Kidney (tissue), 14 donors: Measurements from ENCODE around the gene ARIH2. TPM values are rescaled to one million over a fixed set of nuclear protein-coding genes. Genes with fewer than 3 reads are reported as not detected.
A peak's percentile ranks its signal among the peaks of the same experiment; 100 is the strongest.
"Not testable (repeated sequence)": the region's sequence is repeated elsewhere in the genome, so short reads cannot be mapped to it uniquely, and the experiment has no call there.

ENCODE experiments used
- DNase-seq, 5 donors: peaks; one replicate each; pipeline ENCODE4 v3.0.0-alpha.2; 2013 to 2020
- FAIRE-seq: peaks from 2 replicates; lab custom pipeline; 2012; peaks lifted over from hg19 to GRCh38; lab: Jason Lieb, UNC
- H3K27ac ChIP-seq, 2 donors: one replicate each; pipeline ENCODE4 v1.7.0; 2013; ENCODE audit warnings: low read depth in 2 of 2, low read length in 2 of 2, inconsistent platforms in 1 of 2
- H3K27me3 ChIP-seq: one replicate; pipeline ENCODE4 v1.7.1; 2013; ENCODE audit warnings: low read length, inconsistent platforms; ENCODE audit not compliant: control insufficient read depth, insufficient read depth
- H3K36me3 ChIP-seq, 3 donors: one replicate each; pipeline versions ENCODE4 v1.7.0 to v1.7.1; 2013; ENCODE audit warnings: low read length in 3 of 3, control low read depth in 1 of 3, inconsistent platforms in 1 of 3; ENCODE audit not compliant: insufficient read depth in 3 of 3, control insufficient read depth in 2 of 3
- H3K4me1 ChIP-seq, 3 donors: one replicate each; pipeline versions ENCODE4 v1.7.0 to v1.7.1; 2013; ENCODE audit warnings: low read length in 3 of 3, inconsistent platforms in 1 of 3, low read depth in 1 of 3; ENCODE audit not compliant: control insufficient read depth in 2 of 3, insufficient read depth in 2 of 3
- H3K4me3 ChIP-seq, 3 donors: one replicate each; pipeline versions ENCODE4 v1.7.0 to v1.8.1; 2013; ENCODE audit warnings: low read length in 3 of 3, control low read depth in 1 of 3, inconsistent platforms in 1 of 3
- H3K9ac ChIP-seq, 3 donors: one replicate each; pipeline versions ENCODE4 v1.7.0 to v1.7.1; 2013; ENCODE audit warnings: low read length in 3 of 3, control low read depth in 1 of 3, inconsistent platforms in 1 of 3
- H3K9me3 ChIP-seq, 3 donors: one replicate each; pipeline versions ENCODE4 v1.7.0 to v1.7.1; 2013; ENCODE audit warnings: low read length in 3 of 3, control low read depth in 1 of 3, inconsistent platforms in 1 of 3; ENCODE audit not compliant: control insufficient read depth in 2 of 3, insufficient read depth in 1 of 3
- intact Hi-C: fragments of 100-400 bp; cut with DNase I; formaldehyde crosslinking; loops from one replicate; pipeline ENCODE4 v1.11.1; 2022
- polyA plus RNA-seq: library from polyadenylated mRNA; stranded (reverse); fragments of 350-450 nt; fragmentation: Illumina TruSeq; extraction: RNeasy Lipid Tissue Mini Kit (QIAGEN cat#74804); gene quantifications from one replicate; pipeline ENCODE4 v1.2.3, GENCODE V29; 2014; ENCODE audit warnings: low read depth, low replicate concordance; ENCODE audit not compliant: insufficient read depth
- total RNA-seq: library from RNA; stranded (reverse); fragmentation: NEBNext Ultra II Directional; extraction: Animal tissue kit (Norgen Biotek cat#: 25700); gene quantifications from one replicate; pipeline ENCODE4 v1.2.1, GENCODE V29; 2021
- TF ChIP-seq, protein P1 (sequence below): IDR thresholded peaks from 3 replicates; pipeline ENCODE4 v1.5.1; 2012; ENCODE audit warnings: mild to moderate bottlenecking, moderate library complexity, borderline replicate concordance; ENCODE audit not compliant: insufficient read depth; ENCODE audit errors: extremely low read depth
- donor health status: control.
- donor health status: control.
- donor health status: control.
- donor health status: control.
- donor health status: control.
- donor health status: DM: yes; HTN: yes; CAD: no.
- donor health status: Normal renal cell carcinoma (clear cell type).

The ARIH2 gene
- total and polyA plus RNA-seq, 2 donors from 2014 or later: 30.4 to 75.7 TPM

DNA sequence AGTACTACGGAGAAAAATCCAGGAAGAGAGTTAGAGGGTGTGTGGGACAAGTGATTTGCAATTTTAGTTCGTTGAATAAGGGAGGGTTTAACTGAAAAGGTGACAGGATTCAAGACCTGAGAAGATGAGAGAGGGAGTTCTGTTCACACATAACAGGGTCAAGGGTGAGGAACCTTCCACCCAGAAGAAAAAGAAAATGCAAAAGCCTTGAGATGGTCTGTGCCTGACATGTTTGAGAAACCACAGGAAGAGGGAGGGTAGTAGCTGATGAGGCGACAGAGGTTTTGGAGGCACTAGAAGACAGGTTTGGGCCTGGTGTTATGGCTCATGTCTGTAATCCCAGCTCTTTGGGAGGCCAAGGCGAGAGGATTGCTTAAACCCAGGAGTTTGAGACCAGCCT lies 19.4 kb upstream of the ARIH2 start:
- peak overlapping the region in 1 of 2 donors; percentile 56 for H3K27ac ChIP-seq
- TF ChIP-seq, protein P1, sequence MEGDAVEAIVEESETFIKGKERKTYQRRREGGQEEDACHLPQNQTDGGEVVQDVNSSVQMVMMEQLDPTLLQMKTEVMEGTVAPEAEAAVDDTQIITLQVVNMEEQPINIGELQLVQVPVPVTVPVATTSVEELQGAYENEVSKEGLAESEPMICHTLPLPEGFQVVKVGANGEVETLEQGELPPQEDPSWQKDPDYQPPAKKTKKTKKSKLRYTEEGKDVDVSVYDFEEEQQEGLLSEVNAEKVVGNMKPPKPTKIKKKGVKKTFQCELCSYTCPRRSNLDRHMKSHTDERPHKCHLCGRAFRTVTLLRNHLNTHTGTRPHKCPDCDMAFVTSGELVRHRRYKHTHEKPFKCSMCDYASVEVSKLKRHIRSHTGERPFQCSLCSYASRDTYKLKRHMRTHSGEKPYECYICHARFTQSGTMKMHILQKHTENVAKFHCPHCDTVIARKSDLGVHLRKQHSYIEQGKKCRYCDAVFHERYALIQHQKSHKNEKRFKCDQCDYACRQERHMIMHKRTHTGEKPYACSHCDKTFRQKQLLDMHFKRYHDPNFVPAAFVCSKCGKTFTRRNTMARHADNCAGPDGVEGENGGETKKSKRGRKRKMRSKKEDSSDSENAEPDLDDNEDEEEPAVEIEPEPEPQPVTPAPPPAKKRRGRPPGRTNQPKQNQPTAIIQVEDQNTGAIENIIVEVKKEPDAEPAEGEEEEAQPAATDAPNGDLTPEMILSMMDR: no peak
- no peaks in the 10 kb centered on the region for H3K36me3 ChIP-seq
- H3K9me3 ChIP-seq: no peaks in the 10 kb centered on the region
- peaks cover 0 to 8% (median 6%) of the 10 kb centered on the region in 3 donors for H3K4me1 ChIP-seq
- peak overlapping the region; percentile 1 to 75 (median 51) for H3K4me3 ChIP-seq
- intact Hi-C loops: no loop called here
- FAIRE-seq (no peak), DNase-seq (no peak)
- H3K27me3 ChIP-seq: no peaks in the 10 kb centered on the region
- no peak overlapping the region for H3K9ac ChIP-seq

DNA sequence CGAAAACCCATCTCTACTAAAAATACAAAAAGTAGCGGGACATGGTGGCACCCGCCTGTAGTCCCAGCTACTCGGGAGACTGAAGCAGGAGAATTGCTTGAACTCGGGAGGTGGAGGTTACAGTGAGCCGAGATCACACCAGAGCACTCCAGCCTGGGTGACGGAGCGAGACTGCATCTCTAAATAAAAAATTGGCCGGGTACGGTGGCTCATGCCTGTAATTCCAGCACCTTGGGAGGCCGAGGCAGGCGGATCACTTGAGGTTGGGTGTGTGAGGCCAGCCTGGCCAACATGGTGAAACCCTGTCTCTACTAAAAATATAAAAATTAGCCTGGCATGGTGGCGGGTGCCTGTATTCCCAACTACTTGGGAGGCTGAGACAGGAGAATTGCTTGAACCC lies 11.6 kb upstream of the ARIH2 start:
- H3K36me3 ChIP-seq, H3K9ac ChIP-seq, H3K27me3 ChIP-seq, H3K9me3 ChIP-seq, FAIRE-seq, H3K27ac ChIP-seq, H3K4me1 ChIP-seq, DNase-seq, intact Hi-C loops, H3K4me3 ChIP-seq: not testable (repeated sequence)

DNA sequence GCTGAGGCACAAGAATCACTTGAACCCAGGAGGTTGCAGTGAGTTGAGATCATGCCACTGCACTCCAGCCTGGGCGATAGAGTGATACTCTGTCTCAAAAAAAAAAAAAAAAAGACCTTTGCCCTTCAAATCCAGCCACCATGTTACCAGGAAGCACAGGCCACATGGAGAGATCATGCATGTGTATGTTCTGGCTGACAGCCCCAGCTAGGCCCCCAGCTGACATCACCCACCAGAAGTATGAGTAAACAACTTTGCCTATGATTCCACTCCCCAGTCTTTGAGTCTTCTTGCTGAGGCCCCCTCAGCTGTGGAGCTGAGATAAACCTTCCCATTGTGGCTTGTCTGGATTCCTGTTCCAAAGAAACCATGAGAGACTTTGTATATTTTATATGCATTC lies 3.3 kb upstream of the ARIH2 start:
- FAIRE-seq (no peak), DNase-seq (no peak)
- H3K9me3 ChIP-seq: no peaks in the 10 kb centered on the region
- H3K36me3 ChIP-seq: no peaks in the 10 kb centered on the region
- no peaks in the 10 kb centered on the region for H3K27me3 ChIP-seq
- H3K4me1 ChIP-seq: peaks cover 0 to 7% (median 0%) of the 10 kb centered on the region in 3 donors
- no peak overlapping the region for H3K4me3 ChIP-seq
- intact Hi-C loops: no loop called here
- H3K9ac ChIP-seq: no peak overlapping the region
- TF ChIP-seq, protein P1: no peak
- no peak overlapping the region for H3K27ac ChIP-seq

DNA sequence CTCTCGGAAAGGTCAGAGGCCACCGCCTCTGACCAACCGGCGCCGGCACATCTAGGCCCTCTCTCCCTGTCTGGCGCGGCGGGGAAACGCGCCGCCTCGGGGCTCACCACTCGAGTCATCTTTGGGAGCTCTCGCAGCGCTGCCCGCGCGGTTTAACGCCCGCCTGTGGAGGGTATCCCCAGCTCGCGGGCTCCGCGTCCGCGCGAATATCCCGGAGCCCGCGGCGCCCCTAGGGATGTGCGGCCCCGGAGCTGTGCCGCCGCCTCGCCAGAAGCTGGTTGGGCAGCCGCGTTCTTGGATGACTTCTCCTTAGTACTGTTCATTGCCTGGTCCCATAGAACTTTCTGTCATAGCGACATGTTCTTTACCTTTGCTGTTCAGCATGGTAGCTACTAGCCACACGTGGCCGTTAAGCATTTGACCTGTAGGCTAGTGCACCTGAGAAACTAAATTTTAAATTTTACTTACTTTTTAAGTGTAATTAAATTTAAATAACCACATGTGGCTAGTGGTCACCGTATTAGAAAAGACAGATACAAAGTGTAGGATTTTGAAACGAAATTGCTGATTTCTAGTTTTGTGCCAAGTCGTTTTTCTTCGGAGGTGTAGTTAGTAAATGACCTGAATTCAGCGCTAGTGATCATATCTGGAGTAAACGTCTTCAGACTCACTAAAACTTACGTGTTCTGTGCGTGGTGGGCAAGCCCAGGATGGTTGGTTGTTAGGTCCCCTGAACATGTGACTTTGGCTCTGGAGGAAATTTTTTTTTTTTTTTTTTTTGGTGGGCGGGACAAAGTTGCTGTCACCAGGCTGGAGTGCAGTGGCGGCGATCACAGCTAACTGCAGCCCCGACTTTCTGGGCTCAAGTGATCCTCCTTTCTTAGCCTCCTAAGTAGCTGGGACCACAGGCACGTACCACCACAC lies 835 bp downstream of the ARIH2 start:
- TF ChIP-seq, protein P1: no peak
- DNase-seq (peak in 4 of 5 donors; percentile 35 to 80 (median 56)), FAIRE-seq (no peak)
- intact Hi-C loops: no loop called here
- peak overlapping the region; percentile 80 to 98 (median 89) for H3K4me3 ChIP-seq
- H3K36me3 ChIP-seq: no peaks in the 10 kb centered on the region
- H3K4me1 ChIP-seq: peaks cover 0 to 13% (median 0%) of the 10 kb centered on the region in 3 donors
- peak overlapping the region; percentile 95 to 97 for H3K27ac ChIP-seq
- no peaks in the 10 kb centered on the region for H3K27me3 ChIP-seq
- H3K9me3 ChIP-seq: no peaks in the 10 kb centered on the region
- H3K9ac ChIP-seq: peak overlapping the region; percentile 65 to 99 (median 77)
